Measurements from ENCODE around the gene CELF2.
"Not testable (repeated sequence)": the region's sequence is repeated elsewhere in the genome, so short reads cannot be mapped to it uniquely, and the experiment has no call there.

Gene CELF2

DNA sequence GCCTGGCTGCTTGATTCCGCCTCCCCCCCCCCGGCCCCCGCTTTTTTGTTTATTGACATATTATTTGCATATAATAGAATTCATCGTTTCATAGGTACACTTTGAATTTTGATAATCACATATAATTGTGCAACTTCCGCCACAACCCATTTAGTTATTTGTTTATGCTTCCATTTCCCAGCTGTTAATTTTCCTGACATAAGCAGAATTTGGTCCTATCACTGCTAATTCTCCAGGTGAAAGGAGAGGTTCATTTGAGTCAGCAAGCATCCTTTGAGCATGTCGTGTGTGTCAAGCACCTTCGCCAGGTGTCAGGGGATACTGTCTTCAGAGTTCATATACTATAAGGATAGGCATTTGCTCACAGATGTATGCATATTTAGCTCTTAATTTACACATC, 102.2 kb downstream of the CELF2 start:
- no peaks in the 10 kb centered on the region for H3K4me1 ChIP-seq (ENCODE audit: insufficient read depth, low read length)
- H4K20me1 ChIP-seq (ENCODE audit: insufficient read depth, low read length): no peaks in the 10 kb centered on the region
- H3K27me3 ChIP-seq (ENCODE audit: insufficient read depth, low read length, poor library complexity): no peaks in the 10 kb centered on the region
- no peak overlapping the region for H3K4me2 ChIP-seq (ENCODE audit: insufficient read depth, low read length)
- TF ChIP-seq, protein P1, sequence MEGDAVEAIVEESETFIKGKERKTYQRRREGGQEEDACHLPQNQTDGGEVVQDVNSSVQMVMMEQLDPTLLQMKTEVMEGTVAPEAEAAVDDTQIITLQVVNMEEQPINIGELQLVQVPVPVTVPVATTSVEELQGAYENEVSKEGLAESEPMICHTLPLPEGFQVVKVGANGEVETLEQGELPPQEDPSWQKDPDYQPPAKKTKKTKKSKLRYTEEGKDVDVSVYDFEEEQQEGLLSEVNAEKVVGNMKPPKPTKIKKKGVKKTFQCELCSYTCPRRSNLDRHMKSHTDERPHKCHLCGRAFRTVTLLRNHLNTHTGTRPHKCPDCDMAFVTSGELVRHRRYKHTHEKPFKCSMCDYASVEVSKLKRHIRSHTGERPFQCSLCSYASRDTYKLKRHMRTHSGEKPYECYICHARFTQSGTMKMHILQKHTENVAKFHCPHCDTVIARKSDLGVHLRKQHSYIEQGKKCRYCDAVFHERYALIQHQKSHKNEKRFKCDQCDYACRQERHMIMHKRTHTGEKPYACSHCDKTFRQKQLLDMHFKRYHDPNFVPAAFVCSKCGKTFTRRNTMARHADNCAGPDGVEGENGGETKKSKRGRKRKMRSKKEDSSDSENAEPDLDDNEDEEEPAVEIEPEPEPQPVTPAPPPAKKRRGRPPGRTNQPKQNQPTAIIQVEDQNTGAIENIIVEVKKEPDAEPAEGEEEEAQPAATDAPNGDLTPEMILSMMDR (IDR thresholded peaks at IDR 0.05; ENCODE audit: borderline replicate concordance, extremely low read depth, low read length, poor library complexity, severe bottlenecking): no peak
- TF ChIP-seq EZH2 (IDR thresholded peaks at IDR 0.05; ENCODE audit: borderline replicate concordance, low read depth, low read length, severe bottlenecking): no peak
- DNase-seq (no peak), ATAC-seq (ENCODE audit: insufficient read depth, low read depth) (no peak)
- no peaks in the 10 kb centered on the region for H3K79me2 ChIP-seq (ENCODE audit: insufficient read depth, low read length)
- no peak overlapping the region for H3K4me3 ChIP-seq (ENCODE audit: low read depth in 1 of 2, low read length in 2 of 2)
- no peaks in the 10 kb centered on the region for H3K36me3 ChIP-seq (ENCODE audit: insufficient read depth, low read length)
- no peaks in the 10 kb centered on the region for H3K9me3 ChIP-seq (ENCODE audit: insufficient read depth, low read length, severe bottlenecking)
- H3K9ac ChIP-seq (ENCODE audit: low read depth, low read length): no peak overlapping the region
- H3K27ac ChIP-seq (ENCODE audit: low read length): no peak overlapping the region
- no peak overlapping the region for H2AFZ ChIP-seq (ENCODE audit: low read depth, low read length)

DNA sequence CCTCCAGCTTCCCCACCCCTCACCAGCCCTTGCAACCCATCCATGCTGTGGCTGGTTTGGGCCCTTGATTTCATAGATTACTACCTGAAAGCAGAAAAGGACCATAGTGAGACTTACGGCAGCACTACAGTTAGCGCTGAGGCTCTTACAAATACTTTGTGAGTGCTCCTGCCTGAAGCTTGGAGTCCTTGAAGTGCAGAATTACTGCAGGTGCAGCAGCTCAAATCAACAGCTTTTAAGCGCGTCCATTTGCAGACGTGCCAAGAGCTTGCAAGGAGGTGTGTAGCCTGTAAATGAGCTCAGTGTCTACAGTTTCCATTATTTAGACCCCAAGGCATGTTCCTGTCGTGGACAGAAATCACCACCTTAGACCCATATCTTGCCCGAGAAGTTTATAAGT, 103.0 kb downstream of the CELF2 start:
- Histone ChIP-seq H3K4me3 (ENCODE audit: low read depth in 1 of 2, low read length in 2 of 2) (no peak overlapping the region), H3K79me2 (ENCODE audit: insufficient read depth, low read length) (no peaks in the 10 kb centered on the region), H3K27ac (ENCODE audit: low read length) (no peak overlapping the region), H2AFZ (ENCODE audit: low read depth, low read length) (no peak overlapping the region), H3K9me3 (ENCODE audit: insufficient read depth, low read length, severe bottlenecking) (no peaks in the 10 kb centered on the region), H3K36me3 (ENCODE audit: insufficient read depth, low read length) (no peaks in the 10 kb centered on the region), H3K4me1 (ENCODE audit: insufficient read depth, low read length) (no peaks in the 10 kb centered on the region), H3K27me3 (ENCODE audit: insufficient read depth, low read length, poor library complexity) (no peaks in the 10 kb centered on the region), H3K9ac (ENCODE audit: low read depth, low read length) (no peak overlapping the region), H4K20me1 (ENCODE audit: insufficient read depth, low read length) (no peaks in the 10 kb centered on the region), H3K4me2 (ENCODE audit: insufficient read depth, low read length) (no peak overlapping the region)
- no peak for DNase-seq
- TF ChIP-seq, protein P1 (IDR thresholded peaks at IDR 0.05; ENCODE audit: borderline replicate concordance, extremely low read depth, low read length, poor library complexity, severe bottlenecking): no peak
- TF ChIP-seq EZH2 (IDR thresholded peaks at IDR 0.05; ENCODE audit: borderline replicate concordance, low read depth, low read length, severe bottlenecking): no peak
- ATAC-seq (ENCODE audit: insufficient read depth, low read depth): no peak

DNA sequence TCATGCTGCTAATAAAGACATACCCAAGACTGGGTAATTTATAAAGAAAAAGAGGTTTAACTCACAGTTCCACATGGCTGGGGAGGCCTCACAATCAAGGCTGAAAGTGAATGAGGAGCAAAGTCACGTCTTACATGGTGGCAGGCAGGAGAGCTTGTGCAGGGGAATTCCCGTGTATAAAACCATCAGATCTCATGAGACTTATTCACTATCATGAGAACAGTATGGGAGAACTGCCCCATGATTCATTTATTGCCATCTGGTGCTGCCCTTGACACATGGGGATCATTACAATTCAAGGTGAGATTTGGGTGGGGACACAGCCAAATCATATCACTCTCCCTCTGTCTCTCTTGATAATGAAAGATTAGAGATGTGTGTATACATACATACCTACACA, 106.2 kb downstream of the CELF2 start:
- H2AFZ ChIP-seq (ENCODE audit: low read depth, low read length); H3K36me3 ChIP-seq (ENCODE audit: insufficient read depth, low read length); H3K9me3 ChIP-seq (ENCODE audit: insufficient read depth, low read length, severe bottlenecking); ATAC-seq (ENCODE audit: insufficient read depth, low read depth); H3K79me2 ChIP-seq (ENCODE audit: insufficient read depth, low read length); H4K20me1 ChIP-seq (ENCODE audit: insufficient read depth, low read length); H3K9ac ChIP-seq (ENCODE audit: low read depth, low read length); H3K4me1 ChIP-seq (ENCODE audit: insufficient read depth, low read length); H3K4me3 ChIP-seq (ENCODE audit: low read depth in 1 of 2, low read length in 2 of 2); H3K27me3 ChIP-seq (ENCODE audit: insufficient read depth, low read length, poor library complexity); DNase-seq; H3K4me2 ChIP-seq (ENCODE audit: insufficient read depth, low read length); H3K27ac ChIP-seq (ENCODE audit: low read length): not testable (repeated sequence)

DNA sequence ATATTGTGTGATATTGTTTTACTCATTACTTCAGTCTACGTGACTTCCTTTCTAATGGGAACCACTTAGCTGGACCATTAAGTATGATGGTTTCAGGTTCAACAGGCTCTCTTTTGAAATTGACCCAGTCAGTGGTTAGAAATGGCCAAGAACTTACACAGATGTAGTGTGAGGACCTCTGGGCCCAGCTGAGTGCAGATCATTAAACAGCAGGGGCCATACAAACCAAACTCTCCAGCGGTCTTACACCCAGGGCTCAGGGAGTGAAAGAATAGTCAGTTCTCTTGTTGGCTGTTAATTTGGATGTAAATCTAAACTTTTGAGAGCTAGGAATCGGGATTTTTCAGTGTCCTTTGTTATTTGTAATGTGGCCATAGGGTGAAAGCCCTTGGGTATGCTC, 107.3 kb downstream of the CELF2 start:
- Histone ChIP-seq H3K9ac (ENCODE audit: low read depth, low read length) (no peak overlapping the region), H3K9me3 (ENCODE audit: insufficient read depth, low read length, severe bottlenecking) (no peaks in the 10 kb centered on the region), H3K27ac (ENCODE audit: low read length) (no peak overlapping the region), H3K27me3 (ENCODE audit: insufficient read depth, low read length, poor library complexity) (no peaks in the 10 kb centered on the region), H4K20me1 (ENCODE audit: insufficient read depth, low read length) (no peaks in the 10 kb centered on the region), H3K4me1 (ENCODE audit: insufficient read depth, low read length) (no peaks in the 10 kb centered on the region), H3K79me2 (ENCODE audit: insufficient read depth, low read length) (no peaks in the 10 kb centered on the region), H3K4me2 (ENCODE audit: insufficient read depth, low read length) (no peak overlapping the region), H3K36me3 (ENCODE audit: insufficient read depth, low read length) (no peaks in the 10 kb centered on the region), H3K4me3 (ENCODE audit: low read depth in 1 of 2, low read length in 2 of 2) (no peak overlapping the region), H2AFZ (ENCODE audit: low read depth, low read length) (no peak overlapping the region)
- ATAC-seq (ENCODE audit: insufficient read depth, low read depth) (no peak), DNase-seq (no peak)
- no peak for TF ChIP-seq EZH2 (IDR thresholded peaks at IDR 0.05; ENCODE audit: borderline replicate concordance, low read depth, low read length, severe bottlenecking)
- TF ChIP-seq, protein P1 (IDR thresholded peaks at IDR 0.05; ENCODE audit: borderline replicate concordance, extremely low read depth, low read length, poor library complexity, severe bottlenecking): no peak

DNA sequence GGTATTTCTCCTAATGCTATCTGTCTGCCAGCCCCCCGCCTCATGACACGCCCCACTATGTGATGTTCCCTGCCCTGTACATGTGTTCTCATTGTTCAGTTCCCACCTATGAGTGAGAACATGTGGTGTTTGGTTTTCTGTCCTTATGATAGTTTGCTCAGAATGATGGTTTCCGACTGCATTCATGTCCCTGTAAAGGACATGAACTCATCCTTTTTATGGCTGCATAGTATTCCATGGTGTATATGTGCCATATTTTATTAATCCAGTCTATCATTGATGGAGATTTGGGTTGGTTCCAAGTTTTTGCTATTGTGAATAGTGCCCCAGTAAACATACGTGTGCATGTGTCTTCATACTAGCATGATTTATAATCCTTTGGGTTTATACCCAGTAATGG, 109.3 kb downstream of the CELF2 start:
- H3K9me3 ChIP-seq (ENCODE audit: insufficient read depth, low read length, severe bottlenecking); H3K4me2 ChIP-seq (ENCODE audit: insufficient read depth, low read length); H3K79me2 ChIP-seq (ENCODE audit: insufficient read depth, low read length); ATAC-seq (ENCODE audit: insufficient read depth, low read depth); H2AFZ ChIP-seq (ENCODE audit: low read depth, low read length); H3K36me3 ChIP-seq (ENCODE audit: insufficient read depth, low read length); H3K4me3 ChIP-seq (ENCODE audit: low read depth in 1 of 2, low read length in 2 of 2); H3K27ac ChIP-seq (ENCODE audit: low read length); H3K27me3 ChIP-seq (ENCODE audit: insufficient read depth, low read length, poor library complexity); DNase-seq; H3K4me1 ChIP-seq (ENCODE audit: insufficient read depth, low read length); H4K20me1 ChIP-seq (ENCODE audit: insufficient read depth, low read length); H3K9ac ChIP-seq (ENCODE audit: low read depth, low read length): not testable (repeated sequence)

All from DND-41 (cell line).